Hepatocyte (in vitro differentiated cells): ENCODE data around the gene RDX. TPM values are rescaled to one million over a fixed set of nuclear protein-coding genes. Genes with fewer than 3 reads are reported as not detected.
A peak's percentile ranks its signal among the peaks of the same experiment; 100 is the strongest.

Experiments
- DNase-seq: peaks from one replicate; pipeline ENCODE4 v3.0.0-alpha.2; 2016; ENCODE audit warnings: low spot score
- H2AFZ ChIP-seq: fragments of 200-600 bp; sonication (generic); 2 replicates; pipeline ENCODE4 v1.6.0; 2016; ENCODE audit warnings: antibody characterized with exemption, mild to moderate bottlenecking
- H3K27ac ChIP-seq: fragments of 200-600 bp; sonication (generic); 2 replicates; pipeline ENCODE4 v1.5.1; 2016; ENCODE audit warnings: mild to moderate bottlenecking
- H3K27me3 ChIP-seq: fragments of 200-600 bp; sonication (generic); 2 replicates; pipeline ENCODE4 v1.6.1; 2016
- H3K36me3 ChIP-seq: fragments of 200-600 bp; sonication (generic); replicated peaks from 2 replicates; pipeline ENCODE4 v1.5.1; 2016; ENCODE audit warnings: low read depth; ENCODE audit not compliant: insufficient read depth
- H3K4me1 ChIP-seq: fragments of 200-600 bp; sonication (generic); 2 replicates; pipeline ENCODE4 v1.5.1; 2016; ENCODE audit warnings: mild to moderate bottlenecking, moderate library complexity; ENCODE audit not compliant: insufficient read depth
- H3K4me2 ChIP-seq: fragments of 200-600 bp; sonication (generic); 2 replicates; pipeline ENCODE4 v1.6.0; 2016
- H3K4me3 ChIP-seq: fragments of 200-600 bp; sonication (generic); 2 replicates; pipeline ENCODE4 v1.5.1; 2016; ENCODE audit warnings: mild to moderate bottlenecking
- H3K79me2 ChIP-seq: fragments of 200-600 bp; sonication (generic); 2 replicates; pipeline ENCODE4 v1.6.0; 2017; ENCODE audit warnings: mild to moderate bottlenecking
- H3K9me2 ChIP-seq: fragments of 200-600 bp; sonication (generic); replicated peaks from 2 replicates; pipeline ENCODE4 v1.6.0; 2017; ENCODE audit warnings: mild to moderate bottlenecking; ENCODE audit not compliant: insufficient read depth
- H3K9me3 ChIP-seq: fragments of 200-600 bp; sonication (generic); 2 replicates; pipeline ENCODE4 v1.5.1; 2016; ENCODE audit warnings: low read depth, mild to moderate bottlenecking
- H4K20me1 ChIP-seq: fragments of 200-600 bp; sonication (generic); 2 replicates; pipeline ENCODE4 v1.6.0; 2016; ENCODE audit warnings: mild to moderate bottlenecking; ENCODE audit not compliant: insufficient read depth, poor library complexity, severe bottlenecking
- CTCF ChIP-seq: fragments of 200-600 bp; sonication (generic); IDR thresholded peaks from 2 replicates; pipeline ENCODE4 v1.5.1; 2016; ENCODE audit warnings: antibody characterized with exemption, mild to moderate bottlenecking; ENCODE audit not compliant: poor library complexity
- EZH2 ChIP-seq: fragments of 200-600 bp; sonication (generic); IDR thresholded peaks from 2 replicates; pipeline ENCODE4 v1.6.1; 2016; ENCODE audit warnings: antibody characterized with exemption, mild to moderate bottlenecking, borderline replicate concordance
- EZH2phosphoT487 ChIP-seq: fragments of 200-600 bp; sonication (generic); IDR thresholded peaks from one replicate; pipeline ENCODE4 v1.6.1; 2018; ENCODE audit warnings: antibody characterized with exemption, mild to moderate bottlenecking, low read depth, moderate library complexity; ENCODE audit not compliant: unreplicated experiment, severe bottlenecking
- WGBS: methylation state at CpG from one replicate; pipeline ENCODE4 v1.1.6; 2016; ENCODE audit warnings: low lambda C conversion rate; ENCODE audit errors: missing lambda C conversion rate; 5-methylcytosine and 5-hydroxymethylcytosine counted together
- polyA plus RNA-seq: library from polyadenylated mRNA; unstranded; fragments of >200 nt; fragmentation: Nextera tagmentation; extraction: Ambion mirVana; gene quantifications from 2 replicates; pipeline ENCODE4 v1.2.1, GENCODE V29; 2016
- total RNA-seq: library from RNA; depleted of rRNA; stranded (reverse); fragments of >200 nt; gene quantifications from 2 replicates; pipeline ENCODE4 v1.2.3, GENCODE V29; 2014

Gene RDX
- total and polyA plus RNA-seq, 2 experiments from 2014 or later, result 106 to 143 TPM

GRCh38 chr11:110141812-110142211 is 154.6 kb downstream of the RDX start:
- Histone ChIP-seq H3K4me1 (no peaks in the 10 kb centered on the region), H3K27me3 (no peaks in the 10 kb centered on the region), H3K9me2 (no peaks in the 10 kb centered on the region), H2AFZ (no peak overlapping the region), H3K4me3 (no peak overlapping the region), H3K79me2 (no peaks in the 10 kb centered on the region), H3K4me2 (no peak overlapping the region), H4K20me1 (no peaks in the 10 kb centered on the region), H3K27ac (no peak overlapping the region), H3K9me3 (no peaks in the 10 kb centered on the region), H3K36me3 (no peaks in the 10 kb centered on the region)
- no peak for DNase-seq
- TF ChIP-seq EZH2, result no peak
- no peak for TF ChIP-seq CTCF
- TF ChIP-seq EZH2phosphoT487, result no peak

DNA sequence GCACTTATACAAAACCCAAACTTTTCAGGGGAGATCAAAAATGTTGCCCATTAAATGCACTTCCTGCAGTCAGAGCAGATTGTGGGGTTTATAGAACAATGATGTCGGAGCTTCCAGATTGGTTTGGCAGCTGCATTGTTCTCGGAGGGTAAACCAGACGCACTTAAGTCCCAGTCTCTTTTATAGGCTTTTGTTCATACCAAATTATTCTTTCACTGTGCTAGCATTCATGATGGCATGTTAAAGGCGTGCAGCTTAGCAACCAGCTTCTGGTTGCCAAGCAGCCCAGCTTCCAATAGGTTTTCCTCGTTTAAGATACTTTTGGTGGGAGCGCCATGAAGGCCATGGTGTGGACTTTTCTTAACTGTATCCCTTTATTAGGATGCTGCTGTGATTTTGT is 162.3 kb downstream of the RDX start:
- no peaks in the 10 kb centered on the region for H3K9me3 ChIP-seq
- 71% methylated on average over 6 of the region's 6 CpGs for WGBS
- no peaks in the 10 kb centered on the region for H3K36me3 ChIP-seq
- no peaks in the 10 kb centered on the region for H3K27me3 ChIP-seq
- H3K79me2 ChIP-seq, result peaks cover 30% of the 10 kb centered on the region
- no peak overlapping the region for H3K27ac ChIP-seq
- H4K20me1 ChIP-seq, result no peaks in the 10 kb centered on the region
- no peaks in the 10 kb centered on the region for H3K4me1 ChIP-seq
- peak; percentile 23 for DNase-seq
- H3K4me2 ChIP-seq, result no peak overlapping the region
- no peak overlapping the region for H3K4me3 ChIP-seq
- no peaks in the 10 kb centered on the region for H3K9me2 ChIP-seq
- H2AFZ ChIP-seq, result no peak overlapping the region
- no peak for TF ChIP-seq EZH2phosphoT487
- no peak for TF ChIP-seq CTCF

DNA sequence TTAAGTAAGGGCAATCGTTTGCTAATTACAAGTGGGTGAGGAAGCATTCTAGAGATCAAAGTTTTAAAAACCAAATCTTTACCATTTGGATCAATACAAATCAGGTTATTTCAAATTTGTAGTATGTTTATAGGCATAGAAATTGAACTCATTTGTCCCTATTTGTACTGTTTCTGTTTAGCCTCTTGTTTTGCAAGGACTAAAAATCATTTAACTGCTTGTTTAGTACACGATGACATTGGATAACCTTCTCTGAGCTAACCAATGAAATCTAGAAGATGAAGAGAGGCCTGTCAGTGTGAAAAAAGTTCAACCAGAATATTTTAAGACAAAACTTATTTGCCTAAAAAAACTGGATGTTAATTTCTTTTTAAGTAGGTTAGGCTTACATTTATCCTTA is 163.3 kb downstream of the RDX start:
- DNase-seq, result no peak
- H2AFZ ChIP-seq, result no peak overlapping the region

More for the DNA sequence above, 163.3 kb downstream of the RDX start:
- no peaks in the 10 kb centered on the region for H3K9me2 ChIP-seq
- no peak overlapping the region for H3K27ac ChIP-seq
- H3K4me1 ChIP-seq, result no peaks in the 10 kb centered on the region
- WGBS, result 84% methylated on average over 2 of the region's 2 CpGs
- no peak overlapping the region for H3K4me3 ChIP-seq
- no peaks in the 10 kb centered on the region for H3K36me3 ChIP-seq
- no peak for TF ChIP-seq EZH2
- TF ChIP-seq EZH2phosphoT487, result no peak
- no peak for TF ChIP-seq CTCF
- no peak overlapping the region for H3K4me2 ChIP-seq
- H4K20me1 ChIP-seq, result no peaks in the 10 kb centered on the region
- H3K79me2 ChIP-seq, result peaks cover 30% of the 10 kb centered on the region
- no peaks in the 10 kb centered on the region for H3K9me3 ChIP-seq
- no peaks in the 10 kb centered on the region for H3K27me3 ChIP-seq
